K562 (cell line): ENCODE measurements around the gene APP. TPM values are rescaled to one million over a fixed set of nuclear protein-coding genes. Genes with fewer than 3 reads are reported as not detected.

Source experiments
- ATAC-seq: fragments of 200-7000 bp; cut with Tn5 transposase; 3 replicates; pipeline ENCODE4 v1.9.1; 2020; ENCODE audit warnings: moderate library complexity
- BruUV-seq: library from RNA; stranded (reverse); fragments of 400-500 nt; replicated peaks from 2 replicates; lab custom pipeline; 2021; lab: Mats Ljungman, UMichigan
- CTCF ChIA-PET: fragments of 300-600 bp; formaldehyde crosslinking; extraction: SDS; loops from one replicate; lab custom pipeline; 2021; ENCODE audit warnings: low intra/inter-chr PET ratio; lab: Yijun Ruan, JAX
- POLR2A ChIA-PET: fragments of 300-600, 350-650 bp; sonication (Branson Sonifier 250); formaldehyde crosslinking; extraction: SDS; loops from one replicate; lab custom pipeline; 2021; ENCODE audit warnings: antibody characterized with exemption, inconsistent platforms; lab: Yijun Ruan, JAX
- DNase-seq, 4 experiments: peaks; one replicate each; pipeline versions ENCODE4 v3.0.0 to v3.0.0-alpha.2; 2011 to 2018; ENCODE audit warnings: low spot score in 3 of 4, mixed read lengths in 3 of 4; ENCODE audit errors: extremely low read depth in 1 of 4
- FAIRE-seq: peaks from 2 replicates; lab custom pipeline; 2011; peaks lifted over from hg19 to GRCh38; lab: Jason Lieb, UNC
- H2AFZ ChIP-seq: 2 replicates; pipeline ENCODE4 v1.6.0; 2011; ENCODE audit warnings: low read depth, low read length, control low read depth, inconsistent platforms
- H3K27ac ChIP-seq: fragments of 200-600 bp; 3 replicates; pipeline ENCODE4 v1.8.0; 2011; ENCODE audit warnings: low read depth, mild to moderate bottlenecking, control low read depth, inconsistent platforms, low read length, moderate library complexity, mixed read lengths; ENCODE audit errors: extremely low read depth
- H3K27me3 ChIP-seq, 2 experiments: fragments of 300-600 bp in 1 of 2; 2 replicates in 1 of 2; 3 replicates in 1 of 2; pipeline versions ENCODE4 v1.6.0 to v1.8.0; 2011; ENCODE audit warnings: inconsistent platforms in 2 of 2, low read length in 2 of 2, mild to moderate bottlenecking in 1 of 2, mixed read lengths in 1 of 2, moderate library complexity in 1 of 2; ENCODE audit not compliant: control insufficient read depth in 2 of 2, insufficient read depth in 2 of 2
- H3K36me3 ChIP-seq: fragments of 300-600 bp; 3 replicates; pipeline ENCODE4 v1.8.0; 2011; ENCODE audit warnings: mild to moderate bottlenecking, low read length, inconsistent platforms; ENCODE audit not compliant: control insufficient read depth, insufficient read depth
- H3K4me1 ChIP-seq, 2 experiments: fragments of 200-600 bp in 1 of 2; replicated peaks in 1 of 2; 2 replicates in 1 of 2; 3 replicates in 1 of 2; pipeline versions ENCODE4 v1.5.1 to v1.8.0; 2011; ENCODE audit warnings: inconsistent platforms in 2 of 2, low read length in 2 of 2, mild to moderate bottlenecking in 1 of 2, mixed read lengths in 1 of 2, moderate library complexity in 1 of 2; ENCODE audit not compliant: control insufficient read depth in 2 of 2, insufficient read depth in 2 of 2
- H3K4me2 ChIP-seq: 2 replicates; pipeline ENCODE4 v1.6.1; 2011; ENCODE audit warnings: low read length, control low read depth, inconsistent platforms, mixed read lengths; ENCODE audit not compliant: insufficient read depth
- H3K4me3 ChIP-seq: fragments of 200-600 bp; sonication (generic), shearing (Covaris generic); 2 replicates; pipeline ENCODE4 v1.5.1; 2016; ENCODE audit warnings: control low read depth, inconsistent platforms
- H3K79me2 ChIP-seq: fragments of 200-600 bp; 3 replicates; pipeline ENCODE4 v1.8.0; 2011; ENCODE audit warnings: low read length, inconsistent platforms; ENCODE audit not compliant: control insufficient read depth, insufficient read depth
- H3K9ac ChIP-seq, 2 experiments: 2 replicates each; pipeline versions ENCODE4 v1.6.0 to v1.6.1; 2011; ENCODE audit warnings: low read depth in 2 of 2, low read length in 2 of 2, control low read depth in 1 of 2, inconsistent platforms in 1 of 2, mild to moderate bottlenecking in 1 of 2, mixed read lengths in 1 of 2; ENCODE audit not compliant: insufficient read depth in 1 of 2
- H3K9me1 ChIP-seq: one replicate; pipeline ENCODE4 v1.6.0; 2011; ENCODE audit warnings: inconsistent platforms, mild to moderate bottlenecking, low read length, moderate library complexity; ENCODE audit not compliant: control insufficient read depth, insufficient read depth
- H3K9me3 ChIP-seq: replicated peaks from 2 replicates; pipeline ENCODE4 v1.5.1; 2011; ENCODE audit warnings: low read depth, low read length, inconsistent platforms; ENCODE audit not compliant: control insufficient read depth, insufficient read depth
- H4K20me1 ChIP-seq: replicated peaks from 2 replicates; pipeline ENCODE4 v1.6.1; 2011; ENCODE audit warnings: low read length, inconsistent platforms, mixed read lengths; ENCODE audit not compliant: control insufficient read depth, insufficient read depth
- GTF2A2 ChIP-seq: IDR thresholded peaks from 2 replicates; pipeline ENCODE4 v1.6.1; 2016; ENCODE audit warnings: mild to moderate bottlenecking, missing genetic modification characterization, missing compliant biosample characterization
- NR2F6 ChIP-seq: fragments of 450-650 bp; formaldehyde crosslinking; IDR thresholded peaks from 2 replicates; pipeline ENCODE4 v1.4.0; 2020; ENCODE audit warnings: mild to moderate bottlenecking
- POLR2G ChIP-seq: fragments of 200-400 bp; formaldehyde crosslinking; IDR thresholded peaks from 2 replicates; pipeline ENCODE4 v1.6.1; 2017; ENCODE audit warnings: low read depth, mild to moderate bottlenecking, antibody characterized with exemption, low read length, moderate library complexity
- WGBS: fragments of 100-300 bp; shearing (Covaris generic); methylation state at CpG from one replicate; pipeline ENCODE4 v1.1.6; 2016; ENCODE audit warnings: low coverage, mixed read lengths; ENCODE audit not compliant: insufficient coverage; ENCODE audit errors: missing lambda C conversion rate; 5-methylcytosine and 5-hydroxymethylcytosine counted together
- in situ Hi-C: fragments of 300-500 bp; cut with MboI; formaldehyde crosslinking; loops from 4 replicates; pipeline ENCODE4 v1.15.0; 2018; ENCODE audit warnings: inconsistent platforms, mixed read lengths
- intact Hi-C: fragments of 100-400 bp; cut with micrococcal nuclease; formaldehyde crosslinking; loops from 2 replicates; pipeline ENCODE4 v1.14.2; 2022
- polyA plus RNA-seq, 8 experiments: library from polyadenylated mRNA; depleted of rRNA in 4 of 8; stranded (reverse) in 5 of 8; unstranded in 3 of 8; fragments of >200 nt; fragmentation: Nextera tagmentation in 2 of 8; fragmentation: Illumina TruSeq in 1 of 8; extraction: Ambion mirVana in 2 of 8; extraction: Trizol in 1 of 8; gene quantifications; 2 replicates each; pipeline versions ENCODE4 v1.2.1 to v1.2.3, GENCODE V29; 2011 to 2014; ENCODE audit warnings: inconsistent platforms in 1 of 8, missing spikeins in 1 of 8
- total RNA-seq, 7 experiments: library from RNA; depleted of rRNA in 6 of 7; stranded (reverse); fragments of >200 nt in 6 of 7; fragmentation: Illumina TruSeq in 2 of 7; extraction: Trizol in 2 of 7; gene quantifications; 2 replicates each; pipeline versions ENCODE4 v1.2.1 to v1.2.3, GENCODE V29; 2011 to 2021; ENCODE audit warnings: low replicate concordance in 1 of 7
- TF ChIP-seq, protein P1 (sequence below): fragments of 150-350 bp; IDR thresholded peaks from 2 replicates; pipeline ENCODE4 v1.6.1; 2014; ENCODE audit warnings: low read depth, mild to moderate bottlenecking, low read length, borderline replicate concordance
- TF ChIP-seq, protein P2 (sequence below): IDR thresholded peaks from 2 replicates; pipeline ENCODE4 v1.6.1; 2014; ENCODE audit warnings: antibody characterized with exemption
- TF ChIP-seq, protein P3 (sequence below): sonication (generic); formaldehyde crosslinking; IDR thresholded peaks from 2 replicates; pipeline ENCODE4 v1.8.0; 2023; ENCODE audit warnings: missing genetic modification reagents, mild to moderate bottlenecking, borderline replicate concordance
- TF ChIP-seq, protein P4 (sequence below): fragments of 450-650 bp; IDR thresholded peaks from 2 replicates; pipeline ENCODE4 v1.6.1; 2018; ENCODE audit not compliant: partially characterized antibody

The APP gene
- total and polyA plus RNA-seq, 9 of the 15 experiments (the other 6 are each of a cell fraction or from before 2014, with no cell fraction given), result 0.01 to 1.5 (median 0.16) TPM; not detected in 5

DNA sequence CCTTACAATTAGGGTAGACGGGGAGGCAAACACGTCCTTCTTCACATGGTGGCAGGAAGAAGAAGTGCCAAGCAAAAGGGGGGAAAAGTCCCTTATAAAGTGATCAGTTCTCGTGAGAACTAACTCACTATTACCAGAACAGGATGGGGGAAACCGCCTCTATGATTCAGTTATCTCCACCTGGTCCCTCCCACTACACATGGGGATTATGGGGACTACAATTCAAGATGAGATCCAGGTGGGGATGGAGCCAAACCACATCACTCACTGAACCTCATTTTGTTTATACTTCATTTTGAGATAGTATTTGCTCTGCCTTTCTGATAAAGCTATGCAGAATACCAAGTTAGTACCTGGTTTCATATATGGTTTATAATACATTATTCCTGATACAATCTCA, 26.5 kb downstream of the APP start:
- Histone ChIP-seq H4K20me1 (no peaks in the 10 kb centered on the region), H3K4me3 (no peak overlapping the region), H3K4me1 (no peaks in the 10 kb centered on the region), H3K27me3 (no peaks in the 10 kb centered on the region), H3K36me3 (no peaks in the 10 kb centered on the region), H3K9me3 (no peaks in the 10 kb centered on the region), H3K4me2 (no peak overlapping the region), H2AFZ (no peak overlapping the region), H3K9ac (no peak overlapping the region), H3K79me2 (no peaks in the 10 kb centered on the region), H3K9me1 (no peaks in the 10 kb centered on the region), H3K27ac (no peak overlapping the region)
- intact Hi-C loops (no loop called here), in situ Hi-C loops (no loop called here)
- ChIA-PET POLR2A (no interaction called here), CTCF (no interaction called here)
- no peak for ATAC-seq
- FAIRE-seq, result no peak
- no peak for DNase-seq
- BruUV-seq, result no TSS peak
- 0% methylated on average over 4 of the region's 4 CpGs for WGBS
- TF ChIP-seq, protein P1, sequence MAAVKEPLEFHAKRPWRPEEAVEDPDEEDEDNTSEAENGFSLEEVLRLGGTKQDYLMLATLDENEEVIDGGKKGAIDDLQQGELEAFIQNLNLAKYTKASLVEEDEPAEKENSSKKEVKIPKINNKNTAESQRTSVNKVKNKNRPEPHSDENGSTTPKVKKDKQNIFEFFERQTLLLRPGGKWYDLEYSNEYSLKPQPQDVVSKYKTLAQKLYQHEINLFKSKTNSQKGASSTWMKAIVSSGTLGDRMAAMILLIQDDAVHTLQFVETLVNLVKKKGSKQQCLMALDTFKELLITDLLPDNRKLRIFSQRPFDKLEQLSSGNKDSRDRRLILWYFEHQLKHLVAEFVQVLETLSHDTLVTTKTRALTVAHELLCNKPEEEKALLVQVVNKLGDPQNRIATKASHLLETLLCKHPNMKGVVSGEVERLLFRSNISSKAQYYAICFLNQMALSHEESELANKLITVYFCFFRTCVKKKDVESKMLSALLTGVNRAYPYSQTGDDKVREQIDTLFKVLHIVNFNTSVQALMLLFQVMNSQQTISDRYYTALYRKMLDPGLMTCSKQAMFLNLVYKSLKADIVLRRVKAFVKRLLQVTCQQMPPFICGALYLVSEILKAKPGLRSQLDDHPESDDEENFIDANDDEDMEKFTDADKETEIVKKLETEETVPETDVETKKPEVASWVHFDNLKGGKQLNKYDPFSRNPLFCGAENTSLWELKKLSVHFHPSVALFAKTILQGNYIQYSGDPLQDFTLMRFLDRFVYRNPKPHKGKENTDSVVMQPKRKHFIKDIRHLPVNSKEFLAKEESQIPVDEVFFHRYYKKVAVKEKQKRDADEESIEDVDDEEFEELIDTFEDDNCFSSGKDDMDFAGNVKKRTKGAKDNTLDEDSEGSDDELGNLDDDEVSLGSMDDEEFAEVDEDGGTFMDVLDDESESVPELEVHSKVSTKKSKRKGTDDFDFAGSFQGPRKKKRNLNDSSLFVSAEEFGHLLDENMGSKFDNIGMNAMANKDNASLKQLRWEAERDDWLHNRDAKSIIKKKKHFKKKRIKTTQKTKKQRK, result no peak
- TF ChIP-seq, protein P2, sequence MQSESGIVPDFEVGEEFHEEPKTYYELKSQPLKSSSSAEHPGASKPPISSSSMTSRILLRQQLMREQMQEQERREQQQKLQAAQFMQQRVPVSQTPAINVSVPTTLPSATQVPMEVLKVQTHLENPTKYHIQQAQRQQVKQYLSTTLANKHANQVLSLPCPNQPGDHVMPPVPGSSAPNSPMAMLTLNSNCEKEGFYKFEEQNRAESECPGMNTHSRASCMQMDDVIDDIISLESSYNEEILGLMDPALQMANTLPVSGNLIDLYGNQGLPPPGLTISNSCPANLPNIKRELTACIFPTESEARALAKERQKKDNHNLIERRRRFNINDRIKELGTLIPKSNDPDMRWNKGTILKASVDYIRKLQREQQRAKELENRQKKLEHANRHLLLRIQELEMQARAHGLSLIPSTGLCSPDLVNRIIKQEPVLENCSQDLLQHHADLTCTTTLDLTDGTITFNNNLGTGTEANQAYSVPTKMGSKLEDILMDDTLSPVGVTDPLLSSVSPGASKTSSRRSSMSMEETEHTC, result no peak
- no peak for TF ChIP-seq GTF2A2 (tag)
- TF ChIP-seq NR2F6, result no peak
- TF ChIP-seq POLR2G, result no peak
- TF ChIP-seq, protein P3, sequence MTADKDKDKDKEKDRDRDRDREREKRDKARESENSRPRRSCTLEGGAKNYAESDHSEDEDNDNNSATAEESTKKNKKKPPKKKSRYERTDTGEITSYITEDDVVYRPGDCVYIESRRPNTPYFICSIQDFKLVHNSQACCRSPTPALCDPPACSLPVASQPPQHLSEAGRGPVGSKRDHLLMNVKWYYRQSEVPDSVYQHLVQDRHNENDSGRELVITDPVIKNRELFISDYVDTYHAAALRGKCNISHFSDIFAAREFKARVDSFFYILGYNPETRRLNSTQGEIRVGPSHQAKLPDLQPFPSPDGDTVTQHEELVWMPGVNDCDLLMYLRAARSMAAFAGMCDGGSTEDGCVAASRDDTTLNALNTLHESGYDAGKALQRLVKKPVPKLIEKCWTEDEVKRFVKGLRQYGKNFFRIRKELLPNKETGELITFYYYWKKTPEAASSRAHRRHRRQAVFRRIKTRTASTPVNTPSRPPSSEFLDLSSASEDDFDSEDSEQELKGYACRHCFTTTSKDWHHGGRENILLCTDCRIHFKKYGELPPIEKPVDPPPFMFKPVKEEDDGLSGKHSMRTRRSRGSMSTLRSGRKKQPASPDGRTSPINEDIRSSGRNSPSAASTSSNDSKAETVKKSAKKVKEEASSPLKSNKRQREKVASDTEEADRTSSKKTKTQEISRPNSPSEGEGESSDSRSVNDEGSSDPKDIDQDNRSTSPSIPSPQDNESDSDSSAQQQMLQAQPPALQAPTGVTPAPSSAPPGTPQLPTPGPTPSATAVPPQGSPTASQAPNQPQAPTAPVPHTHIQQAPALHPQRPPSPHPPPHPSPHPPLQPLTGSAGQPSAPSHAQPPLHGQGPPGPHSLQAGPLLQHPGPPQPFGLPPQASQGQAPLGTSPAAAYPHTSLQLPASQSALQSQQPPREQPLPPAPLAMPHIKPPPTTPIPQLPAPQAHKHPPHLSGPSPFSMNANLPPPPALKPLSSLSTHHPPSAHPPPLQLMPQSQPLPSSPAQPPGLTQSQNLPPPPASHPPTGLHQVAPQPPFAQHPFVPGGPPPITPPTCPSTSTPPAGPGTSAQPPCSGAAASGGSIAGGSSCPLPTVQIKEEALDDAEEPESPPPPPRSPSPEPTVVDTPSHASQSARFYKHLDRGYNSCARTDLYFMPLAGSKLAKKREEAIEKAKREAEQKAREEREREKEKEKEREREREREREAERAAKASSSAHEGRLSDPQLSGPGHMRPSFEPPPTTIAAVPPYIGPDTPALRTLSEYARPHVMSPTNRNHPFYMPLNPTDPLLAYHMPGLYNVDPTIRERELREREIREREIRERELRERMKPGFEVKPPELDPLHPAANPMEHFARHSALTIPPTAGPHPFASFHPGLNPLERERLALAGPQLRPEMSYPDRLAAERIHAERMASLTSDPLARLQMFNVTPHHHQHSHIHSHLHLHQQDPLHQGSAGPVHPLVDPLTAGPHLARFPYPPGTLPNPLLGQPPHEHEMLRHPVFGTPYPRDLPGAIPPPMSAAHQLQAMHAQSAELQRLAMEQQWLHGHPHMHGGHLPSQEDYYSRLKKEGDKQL (CRISPR knock-in tag), result no peak
- TF ChIP-seq, protein P4, sequence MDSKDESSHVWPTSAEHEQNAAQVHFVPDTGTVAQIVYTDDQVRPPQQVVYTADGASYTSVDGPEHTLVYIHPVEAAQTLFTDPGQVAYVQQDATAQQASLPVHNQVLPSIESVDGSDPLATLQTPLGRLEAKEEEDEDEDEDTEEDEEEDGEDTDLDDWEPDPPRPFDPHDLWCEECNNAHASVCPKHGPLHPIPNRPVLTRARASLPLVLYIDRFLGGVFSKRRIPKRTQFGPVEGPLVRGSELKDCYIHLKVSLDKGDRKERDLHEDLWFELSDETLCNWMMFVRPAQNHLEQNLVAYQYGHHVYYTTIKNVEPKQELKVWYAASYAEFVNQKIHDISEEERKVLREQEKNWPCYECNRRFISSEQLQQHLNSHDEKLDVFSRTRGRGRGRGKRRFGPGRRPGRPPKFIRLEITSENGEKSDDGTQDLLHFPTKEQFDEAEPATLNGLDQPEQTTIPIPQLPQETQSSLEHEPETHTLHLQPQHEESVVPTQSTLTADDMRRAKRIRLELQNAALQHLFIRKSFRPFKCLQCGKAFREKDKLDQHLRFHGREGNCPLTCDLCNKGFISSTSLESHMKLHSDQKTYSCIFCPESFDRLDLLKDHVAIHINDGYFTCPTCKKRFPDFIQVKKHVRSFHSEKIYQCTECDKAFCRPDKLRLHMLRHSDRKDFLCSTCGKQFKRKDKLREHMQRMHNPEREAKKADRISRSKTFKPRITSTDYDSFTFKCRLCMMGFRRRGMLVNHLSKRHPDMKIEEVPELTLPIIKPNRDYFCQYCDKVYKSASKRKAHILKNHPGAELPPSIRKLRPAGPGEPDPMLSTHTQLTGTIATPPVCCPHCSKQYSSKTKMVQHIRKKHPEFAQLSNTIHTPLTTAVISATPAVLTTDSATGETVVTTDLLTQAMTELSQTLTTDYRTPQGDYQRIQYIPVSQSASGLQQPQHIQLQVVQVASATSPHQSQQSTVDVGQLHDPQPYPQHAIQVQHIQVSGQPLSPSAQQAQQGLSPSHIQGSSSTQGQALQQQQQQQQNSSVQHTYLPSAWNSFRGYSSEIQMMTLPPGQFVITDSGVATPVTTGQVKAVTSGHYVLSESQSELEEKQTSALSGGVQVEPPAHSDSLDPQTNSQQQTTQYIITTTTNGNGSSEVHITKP, result no peak
